HG03196 (cell line): ENCODE results near the gene PLXDC1.
A peak's percentile ranks its signal among the peaks of the same experiment; 100 is the strongest.

ENCODE experiments used
- ATAC-seq: cut with Tn5 transposase; IDR thresholded peaks from one replicate; pipeline ENCODE4 v1.9.1; 2021; ENCODE audit not compliant: unreplicated experiment

PLXDC1 gene

DNA sequence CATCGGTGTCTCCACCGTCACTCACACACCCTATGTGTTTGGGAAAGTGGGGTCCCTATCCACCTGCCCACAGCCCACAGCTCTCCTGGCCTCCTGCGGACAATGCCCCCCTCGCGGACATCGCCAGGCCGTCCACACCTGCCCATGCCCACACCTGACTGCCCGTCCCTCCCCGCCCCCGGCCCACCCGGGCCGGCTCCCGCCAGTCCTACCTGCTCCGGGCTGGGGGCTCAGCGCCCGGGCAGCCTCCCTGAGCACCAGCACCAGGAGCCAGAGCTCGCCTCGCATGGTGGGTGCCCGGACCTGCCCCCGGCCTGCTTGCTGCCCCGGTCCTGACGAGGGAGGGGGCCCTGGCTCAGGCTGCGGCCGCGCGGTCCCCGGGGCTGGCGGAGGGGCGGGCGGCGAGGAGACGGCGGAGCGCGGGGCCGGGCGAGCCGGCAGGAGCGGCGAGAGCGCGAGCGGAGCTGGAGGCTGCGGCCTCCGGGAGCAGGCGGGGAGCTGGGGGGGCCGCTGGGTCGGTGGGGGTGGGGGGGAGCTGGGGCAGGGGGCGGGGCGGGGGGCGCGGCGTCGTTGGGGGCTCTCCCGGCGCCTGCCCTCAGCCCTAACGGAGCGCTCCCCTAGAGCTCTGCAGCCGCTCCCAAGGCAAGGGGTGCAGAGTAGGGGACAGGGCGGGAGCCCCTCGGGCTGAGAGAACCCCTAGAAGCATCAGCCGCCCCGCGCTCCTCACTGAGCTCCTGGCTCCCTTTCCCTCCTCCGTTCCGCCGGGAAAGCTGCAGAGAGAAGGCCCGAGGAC is at the start of gene PLXDC1:
Gene PLXDC1, minus strand, starts transcription at position 488 of the 793 bp plus-strand sequence. Its CDS starts 200 bp downstream, at position 288.
- no peak for ATAC-seq

DNA sequence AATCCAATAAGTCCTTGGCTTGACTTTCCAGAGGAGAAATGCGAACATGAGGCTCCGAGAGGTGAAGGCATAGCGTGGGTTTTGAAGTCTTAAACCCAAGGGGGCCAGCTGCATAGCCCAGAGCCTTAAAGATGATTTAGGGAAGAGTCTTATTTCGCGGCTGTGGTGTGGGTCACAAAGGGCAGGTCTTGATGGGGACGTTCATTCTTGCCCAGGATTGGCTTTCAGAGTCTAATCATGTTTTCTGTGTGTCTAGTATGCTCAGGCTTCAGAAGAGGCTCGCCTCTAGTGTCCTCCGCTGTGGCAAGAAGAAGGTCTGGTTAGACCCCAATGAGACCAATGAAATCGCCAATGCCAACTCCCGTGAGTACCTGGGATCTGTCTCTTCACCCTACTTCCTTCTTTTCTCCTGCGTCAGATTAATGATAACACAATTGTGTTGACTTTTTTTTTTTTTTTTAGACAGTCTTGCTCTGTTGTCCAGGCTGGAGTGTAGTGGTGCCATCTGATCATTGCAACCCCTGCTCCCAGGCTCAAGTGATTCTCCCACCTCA is 49.6 kb upstream of the PLXDC1 start:
- ATAC-seq, result no peak

DNA sequence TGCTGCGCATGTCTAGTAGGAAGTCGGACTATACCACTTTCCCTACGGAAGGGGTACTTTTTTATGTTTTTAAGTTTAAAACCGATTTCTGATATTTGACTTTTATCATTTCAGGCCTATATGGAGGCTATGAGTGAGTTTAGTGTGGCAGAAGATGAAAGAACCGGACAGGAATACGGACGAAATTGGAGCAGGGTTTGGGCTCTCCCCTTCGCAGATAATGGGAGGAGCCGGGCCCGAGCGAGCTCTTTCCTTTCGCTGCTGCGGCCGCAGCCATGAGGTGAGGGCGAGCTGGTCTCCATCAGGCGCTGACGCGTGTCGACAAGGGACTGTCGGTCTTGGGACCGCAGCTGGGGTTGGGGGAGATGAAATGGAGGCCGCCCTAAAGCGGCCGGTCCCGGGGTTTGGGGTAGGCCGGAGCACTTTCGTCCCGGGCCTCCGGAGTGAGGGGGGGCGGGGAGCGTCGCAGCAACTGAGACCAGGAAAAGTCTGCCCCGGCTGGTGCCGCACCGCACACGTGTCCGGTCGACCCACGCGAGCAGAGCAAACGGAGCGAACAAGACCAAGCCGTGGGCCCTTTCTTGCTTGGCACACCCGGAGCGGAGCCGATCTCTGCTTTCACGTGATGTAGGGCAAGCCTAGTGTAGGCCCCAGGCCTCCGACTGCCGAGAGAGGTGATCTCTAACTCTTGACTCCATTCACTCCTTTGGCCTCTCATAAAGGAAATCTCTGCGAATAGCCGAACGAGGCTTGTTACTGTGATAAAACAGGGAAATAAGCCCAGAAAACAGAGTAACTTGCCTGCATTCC is 48.8 kb upstream of the PLXDC1 start, which contains the start of gene RPL19:
Gene RPL19, plus strand, starts transcription at position 214 of the 810 bp plus-strand sequence. Its CDS starts 62 bp downstream, at position 276.
- ATAC-seq, result peak; percentile 62

DNA sequence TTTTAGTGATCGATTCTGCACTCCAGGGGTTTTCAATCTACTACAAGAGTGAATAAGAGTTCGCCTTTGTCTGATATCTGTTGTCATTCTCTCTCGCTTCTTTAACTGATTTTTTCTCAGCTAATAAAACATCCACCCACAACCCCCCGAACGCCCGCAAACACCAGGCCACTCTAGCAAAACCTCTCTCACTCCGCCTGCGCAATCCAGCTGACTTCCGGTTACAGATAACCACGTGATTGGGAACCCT is 48.3 kb upstream of the PLXDC1 start:
- peak; percentile 55 for ATAC-seq

DNA sequence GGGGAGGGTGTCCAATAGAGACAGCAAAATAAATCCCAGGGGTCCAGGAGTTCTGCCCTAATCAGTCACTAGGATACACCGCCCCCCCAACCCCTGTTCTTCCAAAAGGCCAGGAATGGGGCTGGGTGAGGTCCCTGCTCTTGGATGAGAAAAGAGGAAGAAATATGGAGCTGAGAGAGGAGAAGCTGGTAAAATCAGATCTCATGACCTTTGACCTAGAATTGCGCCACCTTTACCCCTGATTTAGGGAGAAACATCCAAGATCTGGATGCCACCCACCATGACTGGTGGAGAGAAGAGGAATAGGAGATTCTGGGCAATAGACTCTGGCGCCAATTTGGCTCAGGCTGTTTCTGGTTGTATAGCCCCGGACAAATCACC is 46.7 kb upstream of the PLXDC1 start:
- no peak for ATAC-seq

DNA sequence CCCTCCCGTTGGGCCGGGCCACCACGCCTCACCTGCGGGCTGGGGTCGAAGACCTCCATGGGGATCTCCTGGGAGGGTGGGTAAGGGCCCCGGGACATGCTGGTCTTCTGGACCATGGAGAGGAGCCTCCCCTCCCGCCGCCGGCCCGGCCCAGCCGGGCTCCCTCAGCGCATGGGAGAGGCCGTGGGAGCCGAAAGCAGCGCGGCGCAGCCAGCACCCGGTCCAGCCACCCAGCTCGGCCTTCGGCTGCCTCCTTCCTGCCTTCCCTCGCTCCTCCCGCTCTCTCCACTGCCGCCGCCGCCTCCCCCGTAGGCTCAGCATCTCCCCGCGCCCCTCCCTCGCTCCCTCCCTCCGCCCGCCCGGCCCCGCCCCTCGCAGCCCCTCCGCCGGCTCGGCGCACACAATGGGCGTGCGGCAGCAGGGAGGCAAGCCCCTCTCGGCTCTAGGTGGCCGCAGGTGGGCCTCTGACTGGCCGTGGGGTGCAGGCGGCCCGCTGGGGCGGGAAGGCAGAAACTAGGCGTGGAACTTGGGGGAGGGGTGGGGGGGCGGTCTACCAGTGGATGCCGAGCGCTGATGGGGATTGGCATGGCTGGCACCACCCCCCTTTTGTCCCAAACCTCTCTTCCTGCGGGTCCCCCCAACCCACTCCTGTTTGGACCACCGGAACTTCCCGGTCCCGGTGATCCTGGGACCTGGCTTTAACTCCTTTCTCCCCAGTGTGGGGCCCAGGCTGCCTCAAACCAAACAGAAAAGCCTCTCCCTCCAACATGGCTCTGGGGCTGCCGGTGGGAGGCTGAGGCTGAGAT is 46.1 kb upstream of the PLXDC1 start, which contains the start of gene CACNB1:
Gene CACNB1, minus strand, starts transcription at position 290 of the 806 bp plus-strand sequence. Its CDS starts 174 bp downstream, at position 116.
- peak; percentile 38 for ATAC-seq

DNA sequence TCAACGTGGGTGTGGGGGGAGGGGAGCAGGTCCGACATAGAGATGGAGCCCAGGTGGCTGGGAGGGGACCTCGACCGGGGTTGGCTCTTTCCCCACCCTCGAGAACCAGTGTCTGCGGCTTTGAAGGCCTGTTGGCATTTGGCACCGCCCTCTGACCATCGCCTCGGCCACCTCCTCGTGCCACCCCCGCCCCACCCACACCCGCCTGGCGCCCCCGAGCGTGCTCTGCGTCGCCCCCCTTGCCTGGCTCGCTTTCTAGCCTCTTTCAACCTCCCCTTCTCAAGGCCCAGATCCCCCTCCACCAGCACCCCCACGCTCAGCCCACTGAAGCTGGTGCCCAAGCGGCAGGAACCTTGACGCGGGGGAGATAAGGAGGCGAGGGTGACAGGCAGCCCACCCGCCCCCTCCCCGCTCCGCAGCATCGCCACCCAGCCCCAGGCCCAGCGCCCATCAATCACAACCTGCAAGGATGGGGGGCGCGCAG is 45.4 kb upstream of the PLXDC1 start:
- ATAC-seq, result no peak

DNA sequence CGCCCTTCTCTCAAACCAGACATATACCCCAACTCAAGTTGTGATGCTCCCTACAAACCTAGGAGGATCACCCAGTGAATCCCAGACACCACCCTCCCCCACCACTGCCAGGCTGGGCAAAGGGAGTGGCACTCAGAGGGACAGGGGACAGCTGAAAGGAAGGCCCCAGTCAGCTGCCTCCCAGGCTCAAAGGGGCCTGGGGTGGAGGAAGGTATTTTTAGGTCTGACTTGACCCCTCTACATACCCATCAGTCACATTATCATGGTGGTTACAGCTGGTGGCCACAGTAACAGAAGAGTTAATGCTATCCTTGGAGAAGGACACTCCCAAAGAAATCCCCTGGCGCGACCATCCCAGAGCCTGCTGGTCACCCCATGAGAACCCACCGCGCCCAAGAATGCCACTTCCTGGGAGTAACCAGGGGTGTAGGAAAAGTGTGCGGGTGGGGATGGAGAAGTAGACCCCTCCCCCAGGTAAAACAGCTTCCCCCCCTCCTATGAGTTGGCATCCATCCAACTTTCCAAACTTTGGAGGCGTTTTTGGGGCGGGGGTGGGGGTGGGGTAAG is 44.9 kb upstream of the PLXDC1 start:
- no peak for ATAC-seq

DNA sequence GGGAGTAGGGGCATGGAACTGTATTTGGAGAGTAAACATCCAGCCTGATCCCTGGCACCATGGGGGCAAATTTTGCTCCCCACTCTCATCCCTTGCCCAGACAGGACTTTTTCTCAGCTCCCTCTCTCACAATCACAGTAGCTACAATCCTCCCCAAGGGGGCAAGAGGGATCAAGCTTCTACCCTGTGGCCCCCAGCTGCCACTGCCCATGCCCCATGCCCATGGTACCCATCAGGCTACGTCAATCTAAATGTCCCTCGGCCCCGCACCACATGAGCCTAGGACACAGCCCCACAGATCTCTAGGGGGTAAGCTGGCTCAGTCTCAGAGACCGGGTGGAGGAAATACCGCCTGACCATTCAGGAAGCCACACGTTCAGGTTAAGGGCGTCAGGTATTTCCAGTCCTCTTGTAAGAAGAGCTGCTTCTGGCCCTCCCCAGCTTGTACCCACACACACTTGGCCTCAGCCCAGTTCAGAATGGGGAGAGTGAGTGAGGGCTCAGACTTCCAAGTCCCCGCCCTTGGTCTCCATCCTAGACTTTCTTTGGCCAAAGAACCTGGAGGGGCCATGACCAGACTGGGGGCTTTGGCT is 44.2 kb upstream of the PLXDC1 start:
- ATAC-seq, result no peak

DNA sequence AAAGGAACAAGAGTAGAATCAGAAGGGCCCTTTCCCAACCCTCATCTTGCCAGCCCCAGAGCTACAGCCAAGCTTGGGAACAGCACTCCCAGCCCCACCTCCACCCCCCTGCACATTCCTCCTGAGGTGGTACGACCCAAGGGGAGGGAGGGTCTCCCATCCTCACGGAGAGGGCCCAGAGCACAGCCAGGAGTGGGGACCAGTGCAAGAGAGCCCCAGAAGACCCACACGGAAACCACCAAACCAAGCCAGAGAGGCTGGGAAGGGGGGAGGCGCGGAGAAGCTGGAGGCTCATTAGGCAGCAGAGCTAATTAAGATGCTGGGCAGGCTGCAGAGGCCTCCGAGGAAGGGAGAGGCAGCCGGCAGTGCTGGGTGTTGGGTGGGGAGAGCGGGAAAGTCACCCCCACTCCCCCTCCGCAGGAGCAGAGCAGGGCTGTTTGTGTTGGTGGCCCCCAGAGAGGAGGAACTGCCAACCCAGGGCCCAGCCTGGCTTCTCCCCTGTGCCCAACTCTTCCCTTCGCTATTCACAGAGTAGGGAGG is 43.6 kb upstream of the PLXDC1 start:
- no peak for ATAC-seq

DNA sequence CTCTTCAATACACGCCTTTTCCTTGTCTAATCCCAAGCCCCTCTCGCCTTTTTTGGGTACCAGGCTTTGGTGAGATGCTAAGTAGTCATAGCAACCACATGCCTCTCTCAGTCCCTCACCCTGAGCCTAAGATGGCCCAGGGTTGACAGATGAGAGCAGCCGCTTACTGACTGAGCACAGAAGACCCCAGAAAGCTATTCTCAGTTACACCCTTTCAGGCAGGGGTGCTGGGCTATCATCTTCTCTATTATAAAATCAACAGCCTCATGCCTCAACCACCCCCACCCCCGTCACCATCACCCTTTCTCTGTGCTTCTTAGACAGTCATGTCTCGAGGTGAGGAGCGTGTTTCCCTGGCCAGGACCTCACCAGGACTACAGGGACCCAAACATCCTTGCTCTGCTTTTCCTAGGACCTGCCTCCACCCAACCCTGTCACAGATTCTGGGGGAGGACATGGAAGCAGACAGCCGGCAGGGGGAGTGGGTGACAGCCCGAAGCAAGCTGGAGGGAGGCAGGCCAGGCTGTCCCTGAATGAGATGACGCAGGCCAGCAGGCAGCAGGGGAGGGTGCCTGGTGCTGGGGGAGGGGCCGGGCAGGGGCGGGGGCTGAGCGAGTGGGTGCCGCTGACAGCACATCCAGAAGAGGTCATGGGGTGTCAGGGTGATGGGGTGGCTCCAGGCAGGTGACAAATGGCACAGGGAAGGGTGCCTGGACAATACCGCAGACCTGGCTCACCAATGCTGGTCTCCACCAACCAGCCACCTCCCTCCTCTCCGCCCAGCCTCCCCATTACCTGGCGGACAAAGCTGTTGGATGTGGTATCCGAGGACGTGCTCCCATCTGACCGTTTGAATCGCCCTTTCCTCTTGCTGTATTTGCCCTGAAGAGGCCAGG is 42.9 kb upstream of the PLXDC1 start:
- ATAC-seq, result no peak

DNA sequence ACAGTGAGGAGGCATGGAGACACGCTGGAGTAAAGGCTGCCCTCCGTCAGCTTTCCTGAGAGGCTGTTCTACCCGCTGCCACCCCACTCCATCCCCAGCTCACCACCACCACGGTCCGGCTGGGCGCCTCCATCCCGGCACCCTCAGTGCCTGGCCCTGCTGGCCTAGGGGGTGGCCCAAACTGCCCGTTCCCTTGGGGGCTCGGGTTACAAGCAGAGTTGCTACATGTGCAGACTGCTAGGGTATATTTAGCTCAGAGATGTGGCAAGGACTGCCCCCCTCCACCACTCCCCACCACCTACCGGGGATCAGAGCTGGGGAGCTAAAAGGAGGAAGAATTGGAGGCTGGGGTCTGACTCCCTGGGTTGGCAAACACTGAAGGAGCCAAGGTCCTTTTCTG is 41.9 kb upstream of the PLXDC1 start:
- no peak for ATAC-seq

DNA sequence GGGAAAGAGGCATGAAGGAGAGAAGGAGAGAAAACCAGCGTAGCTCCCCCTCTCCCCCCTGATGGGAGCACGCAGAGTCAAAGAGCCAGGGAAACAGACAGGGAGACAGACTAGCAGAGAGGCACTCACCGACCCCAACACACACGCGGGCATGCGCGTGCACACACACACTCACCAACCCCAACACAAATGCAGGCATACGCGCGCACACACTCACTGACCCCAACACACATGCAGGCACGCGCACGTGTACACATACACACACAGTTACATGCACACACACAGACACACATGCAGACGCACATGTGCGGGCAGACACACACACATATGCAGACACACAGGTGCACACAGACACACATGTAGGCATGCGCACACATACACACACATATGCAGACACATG is 41.5 kb upstream of the PLXDC1 start:
- no peak for ATAC-seq

DNA sequence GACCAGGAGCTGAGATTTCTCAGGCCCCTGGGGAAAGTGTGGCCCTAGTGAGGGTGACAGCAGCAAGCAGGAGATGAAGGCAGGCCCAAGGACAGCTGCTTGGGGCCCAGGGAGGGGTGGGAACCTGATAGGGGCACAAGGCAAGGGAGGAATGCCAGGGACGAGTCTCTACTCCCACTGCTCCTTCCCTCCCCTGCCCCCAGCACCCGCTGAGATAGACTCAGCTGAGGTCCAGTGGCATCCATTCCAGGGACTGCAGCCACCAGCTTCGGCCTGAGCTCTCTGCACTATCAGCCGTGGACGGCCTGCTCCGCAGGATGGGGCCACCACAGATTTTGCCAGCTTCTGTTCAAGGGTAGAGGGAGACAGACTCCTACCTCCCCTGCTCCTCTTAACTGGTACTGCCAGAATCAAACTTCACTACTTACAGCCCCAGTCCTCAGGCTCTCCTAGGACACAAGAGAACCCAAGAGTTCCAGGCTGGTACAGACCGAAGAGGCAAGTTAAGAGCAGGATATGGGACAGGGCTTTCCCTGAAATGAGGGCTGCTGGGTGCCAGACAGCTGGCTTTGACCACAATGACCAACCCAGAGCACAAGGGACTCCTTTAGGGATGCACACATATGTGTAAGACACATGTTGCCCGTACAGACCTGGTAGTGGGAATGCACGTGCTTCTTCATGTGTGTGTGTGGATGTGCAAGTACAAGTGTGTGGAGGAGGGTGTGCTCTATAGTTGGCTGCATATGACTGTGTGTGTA is 40.5 kb upstream of the PLXDC1 start:
- no peak for ATAC-seq

DNA sequence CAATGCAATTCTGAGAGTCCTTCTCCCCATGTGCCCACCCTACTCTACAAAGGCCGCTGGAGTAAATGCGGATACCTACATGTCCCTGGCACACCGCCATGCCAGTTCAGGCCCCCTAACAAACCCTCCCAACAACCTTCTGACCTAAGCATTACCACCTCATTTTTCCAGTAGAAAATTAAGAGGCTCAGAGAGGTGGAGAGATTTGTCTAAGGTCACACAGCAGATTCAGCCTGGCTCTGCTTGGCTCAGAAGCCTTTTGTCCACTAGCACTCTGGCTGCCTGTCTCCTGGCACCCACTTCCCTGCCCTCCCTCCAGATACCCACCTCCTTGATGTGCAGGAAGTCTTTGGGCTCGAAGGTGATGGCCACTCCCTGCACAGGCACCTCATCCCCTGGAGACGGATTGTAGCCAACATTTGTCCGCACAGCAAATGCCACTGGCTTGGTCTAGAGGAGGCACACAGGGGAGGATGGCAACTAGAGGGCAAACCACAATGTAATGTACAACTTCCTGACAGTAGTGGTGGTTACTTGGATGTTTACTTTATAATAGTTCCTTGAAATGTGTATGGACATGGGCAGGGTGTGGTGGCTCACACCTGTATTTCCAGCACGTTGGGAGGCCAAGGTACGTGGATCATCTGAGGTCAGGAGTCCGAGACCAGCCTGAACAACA is 35.9 kb upstream of the PLXDC1 start:
- no peak for ATAC-seq

DNA sequence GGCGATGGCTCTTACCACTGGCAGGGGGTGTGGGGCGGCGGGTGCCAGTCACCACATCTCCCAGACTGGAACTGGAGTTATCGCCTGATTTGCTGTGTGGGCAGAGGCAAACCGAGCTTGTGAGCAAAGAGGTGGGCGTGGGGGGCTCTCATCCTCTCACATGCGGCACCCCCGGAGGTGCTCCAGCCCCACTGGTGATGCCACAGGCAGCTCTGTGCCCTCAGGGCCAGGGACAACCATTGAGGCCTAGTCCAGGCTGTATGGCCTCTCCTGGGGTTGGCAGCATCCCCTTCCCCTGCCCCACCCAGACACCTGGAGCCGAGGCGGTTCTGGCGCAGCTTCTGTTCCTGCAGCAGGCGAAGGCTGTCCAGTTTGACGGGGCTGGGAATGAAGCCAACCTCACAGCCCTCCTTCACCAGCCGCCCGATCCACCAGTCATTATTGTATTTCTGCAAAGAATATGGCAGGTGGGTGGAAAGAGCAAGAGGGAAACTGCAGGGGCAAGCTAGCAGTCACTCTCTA is 35.1 kb upstream of the PLXDC1 start:
- no peak for ATAC-seq

DNA sequence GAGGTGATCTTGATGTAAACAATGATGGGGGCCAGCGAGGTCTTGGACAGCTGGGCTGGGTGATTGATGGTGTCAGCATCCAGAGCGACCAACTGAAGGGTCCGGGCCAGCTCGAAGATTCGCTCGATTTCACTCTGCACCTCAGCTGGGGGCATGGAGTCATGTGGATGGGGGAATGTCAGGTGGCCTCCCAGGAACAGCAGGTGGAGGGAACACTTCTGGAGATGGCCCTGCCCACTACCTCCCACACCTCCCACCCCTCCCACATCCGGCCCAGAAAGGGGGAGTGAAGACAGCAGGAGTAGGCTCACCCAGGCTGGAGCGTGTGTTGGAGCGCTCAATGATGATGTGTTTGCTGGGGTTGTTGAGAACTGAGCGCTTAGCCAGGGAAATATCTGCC is 32.3 kb upstream of the PLXDC1 start:
- ATAC-seq, result no peak
